Lung (tissue), 12 donors: ENCODE measurements around the gene INTS3. TPM values are rescaled to one million over a fixed set of nuclear protein-coding genes. Genes with fewer than 3 reads are reported as not detected.

ENCODE experiments used
- ATAC-seq: fragments of 200-7000 bp; cut with Tn5 transposase; one replicate; pipeline ENCODE4 v1.9.1; 2020; ENCODE audit warnings: moderate number of reproducible peaks; ENCODE audit not compliant: insufficient read depth, low FRiP score
- DNase-seq, 3 donors: peaks; one replicate each; pipeline ENCODE4 v3.0.0-alpha.2; 2013 to 2017
- H3K27ac ChIP-seq, 2 donors: one replicate each; pipeline ENCODE4 v1.5.1; 2013; ENCODE audit warnings: mild to moderate bottlenecking in 2 of 2, moderate library complexity in 2 of 2, control low read depth in 1 of 2, inconsistent platforms in 1 of 2, low read depth in 1 of 2, low read length in 1 of 2
- H3K27me3 ChIP-seq, 3 donors: one replicate each; pipeline ENCODE4 v1.5.1; 2013; ENCODE audit warnings: low read length in 2 of 3; ENCODE audit not compliant: control insufficient read depth in 3 of 3, insufficient read depth in 3 of 3
- H3K36me3 ChIP-seq, 4 donors: one replicate each; pipeline ENCODE4 v1.5.1; 2013; ENCODE audit warnings: low read length in 4 of 4, mild to moderate bottlenecking in 1 of 4, moderate library complexity in 1 of 4; ENCODE audit not compliant: control insufficient read depth in 4 of 4, insufficient read depth in 4 of 4
- H3K4me1 ChIP-seq, 5 donors: one replicate each; pipeline ENCODE4 v1.5.1; 2013; ENCODE audit warnings: low read length in 5 of 5, mild to moderate bottlenecking in 2 of 5, moderate library complexity in 1 of 5; ENCODE audit not compliant: control insufficient read depth in 5 of 5, insufficient read depth in 5 of 5
- H3K4me3 ChIP-seq: one replicate; pipeline ENCODE4 v1.5.1; 2013; ENCODE audit warnings: mild to moderate bottlenecking, control low read depth, moderate library complexity
- H3K9ac ChIP-seq, 2 donors: one replicate each; pipeline ENCODE4 v1.5.1; 2013; ENCODE audit warnings: low read length in 2 of 2, control low read depth in 1 of 2; ENCODE audit not compliant: insufficient read depth in 1 of 2
- H3K9me3 ChIP-seq, 4 donors: one replicate each; pipeline ENCODE4 v1.5.1; 2013; ENCODE audit warnings: low read length in 3 of 4, mild to moderate bottlenecking in 1 of 4, moderate library complexity in 1 of 4; ENCODE audit not compliant: control insufficient read depth in 4 of 4, insufficient read depth in 3 of 4
- WGBS, 2 donors: extraction: QIAGEN DNeasy Blood & Tissue Kit; methylation state at CpG; one replicate each; pipeline ENCODE4 v1.1.7; 2013; 5-methylcytosine and 5-hydroxymethylcytosine counted together
- polyA plus RNA-seq, 2 donors: library from polyadenylated mRNA; stranded (reverse); fragments of 200-250 nt; gene quantifications; one replicate each; pipeline ENCODE4 v1.2.1, GENCODE V29; 2013
- total RNA-seq, 2 donors: library from RNA; depleted of rRNA in 1 of 2; stranded (reverse); fragments of >200 nt in 1 of 2; gene quantifications; one replicate each; pipeline ENCODE4 v1.2.1, GENCODE V29; 2014 to 2021
- TF ChIP-seq, protein P1 (sequence below): IDR thresholded peaks from 2 replicates; pipeline ENCODE4 v1.5.1; 2012; ENCODE audit warnings: mild to moderate bottlenecking; ENCODE audit errors: control extremely low read depth, extremely low read depth
- donor health status: control.
- donor health status: control.
- donor health status: Bipolar disorder and iron deficiency.
- donor health status: healthy.
- donor health status: DM: yes; HTN: yes; CAD: no.

Gene INTS3
- total and polyA plus RNA-seq, 4 donors = 31.3 to 70.4 (median 51.0) TPM

GRCh38 chr1:153771261-153771660 lies 43.4 kb downstream of the INTS3 start:
- no peak for ATAC-seq
- no peak overlapping the region for H3K9ac ChIP-seq
- no peaks in the 10 kb centered on the region for H3K27me3 ChIP-seq
- DNase-seq = no peak
- H3K4me1 ChIP-seq = peaks cover 0 to 18% (median 9%) of the 10 kb centered on the region in 5 donors
- H3K36me3 ChIP-seq = peaks cover 10 to 44% (median 38%) of the 10 kb centered on the region in 4 donors
- peak overlapping the region in 1 of 2 donors; percentile 63 for H3K27ac ChIP-seq
- 83 to 95% methylated on average over 2 of the region's 2 CpGs for WGBS, 2 donors
- TF ChIP-seq, protein P1, sequence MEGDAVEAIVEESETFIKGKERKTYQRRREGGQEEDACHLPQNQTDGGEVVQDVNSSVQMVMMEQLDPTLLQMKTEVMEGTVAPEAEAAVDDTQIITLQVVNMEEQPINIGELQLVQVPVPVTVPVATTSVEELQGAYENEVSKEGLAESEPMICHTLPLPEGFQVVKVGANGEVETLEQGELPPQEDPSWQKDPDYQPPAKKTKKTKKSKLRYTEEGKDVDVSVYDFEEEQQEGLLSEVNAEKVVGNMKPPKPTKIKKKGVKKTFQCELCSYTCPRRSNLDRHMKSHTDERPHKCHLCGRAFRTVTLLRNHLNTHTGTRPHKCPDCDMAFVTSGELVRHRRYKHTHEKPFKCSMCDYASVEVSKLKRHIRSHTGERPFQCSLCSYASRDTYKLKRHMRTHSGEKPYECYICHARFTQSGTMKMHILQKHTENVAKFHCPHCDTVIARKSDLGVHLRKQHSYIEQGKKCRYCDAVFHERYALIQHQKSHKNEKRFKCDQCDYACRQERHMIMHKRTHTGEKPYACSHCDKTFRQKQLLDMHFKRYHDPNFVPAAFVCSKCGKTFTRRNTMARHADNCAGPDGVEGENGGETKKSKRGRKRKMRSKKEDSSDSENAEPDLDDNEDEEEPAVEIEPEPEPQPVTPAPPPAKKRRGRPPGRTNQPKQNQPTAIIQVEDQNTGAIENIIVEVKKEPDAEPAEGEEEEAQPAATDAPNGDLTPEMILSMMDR = no peak
- no peak overlapping the region for H3K4me3 ChIP-seq
- H3K9me3 ChIP-seq = peaks cover 0 to 2% (median 0%) of the 10 kb centered on the region in 4 donors

GRCh38 chr1:153771841-153772593 lies 44.2 kb downstream of the INTS3 start:
- Histone ChIP-seq H3K9ac (no peak overlapping the region), H3K4me3 (no peak overlapping the region), H3K36me3 (peaks cover 10 to 44% (median 38%) of the 10 kb centered on the region in 4 donors), H3K9me3 (peaks cover 0 to 2% (median 0%) of the 10 kb centered on the region in 4 donors), H3K27me3 (no peaks in the 10 kb centered on the region), H3K4me1 (peaks cover 5 to 26% (median 14%) of the 10 kb centered on the region in 5 donors), H3K27ac (peak overlapping the region in 1 of 2 donors; percentile 63)
- TF ChIP-seq, protein P1 = no peak
- 80 to 85% methylated on average over 21 of the region's 21 CpGs for WGBS, 2 donors
- DNase-seq = peak; percentile 34 to 48 (median 34)
- no peak for ATAC-seq

DNA sequence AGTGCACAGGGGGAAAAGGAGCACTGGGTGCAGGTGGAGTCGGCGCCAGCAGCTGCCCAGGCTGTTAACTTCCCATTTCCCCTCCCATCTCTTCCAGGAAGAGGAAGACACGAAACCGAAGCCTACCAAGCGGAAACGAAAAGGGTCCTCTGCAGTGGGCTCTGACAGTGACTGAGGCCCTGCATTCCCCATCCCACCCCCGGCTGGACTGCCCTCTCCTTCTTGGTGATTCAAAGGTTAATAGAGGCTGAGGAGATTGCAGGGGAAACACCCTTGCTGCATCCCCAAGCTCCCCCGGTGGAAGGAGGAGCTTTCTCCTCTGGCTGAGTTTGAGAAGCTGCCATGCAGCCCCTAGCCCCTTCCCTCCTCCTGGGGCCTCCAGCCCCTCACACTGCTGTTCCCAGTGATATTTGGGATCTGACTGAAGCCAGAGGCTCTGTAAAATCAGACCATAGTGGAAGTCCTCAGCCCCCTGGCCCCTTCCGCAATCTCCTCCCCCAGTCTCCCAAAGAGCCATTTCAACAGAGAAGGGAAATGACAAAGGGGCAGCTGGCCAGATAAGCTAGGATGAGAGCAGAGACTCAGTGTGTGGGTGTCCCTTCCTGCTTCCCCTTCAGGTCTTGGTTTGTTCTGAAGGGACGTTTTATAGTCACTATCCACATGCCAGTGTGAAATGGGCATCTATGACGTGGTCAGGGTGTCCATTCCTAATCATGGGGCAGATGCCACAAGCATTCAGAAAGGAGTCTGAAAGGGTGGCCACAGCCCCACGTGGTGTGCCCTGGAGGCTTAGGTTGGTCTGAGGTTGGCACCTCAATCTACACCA lies 45.5 kb downstream of the INTS3 start:
- Histone ChIP-seq H3K27ac (peak overlapping the region; percentile 58 to 82), H3K4me3 (no peak overlapping the region), H3K27me3 (no peaks in the 10 kb centered on the region), H3K9ac (no peak overlapping the region), H3K36me3 (peaks cover 5 to 35% (median 27%) of the 10 kb centered on the region in 4 donors), H3K4me1 (peaks cover 5 to 27% (median 17%) of the 10 kb centered on the region in 5 donors), H3K9me3 (peaks cover 0 to 2% (median 0%) of the 10 kb centered on the region in 4 donors)
- ATAC-seq (no peak), DNase-seq (peak in 1 of 3 donors; percentile 27)
- 27 to 41% methylated on average over 12 of the region's 12 CpGs for WGBS, 2 donors
- TF ChIP-seq, protein P1 = no peak
